NK-92 (cell line): ENCODE measurements around the gene KAT2A.

Experiments
- DNase-seq: peaks from one replicate; lab custom pipeline; 2025; ENCODE audit not compliant: unreplicated experiment; lab: John Stamatoyannopoulos, UW

KAT2A gene

GRCh38 chr17:42096360-42097111 lies 24.6 kb downstream of the KAT2A start:
- no peak for DNase-seq

GRCh38 chr17:42094375-42095069 lies 26.6 kb downstream of the KAT2A start:
- DNase-seq: no peak

- no peak for DNase-seq
Measured at GRCh38 chr17:42092939-42093338, 28.2 kb downstream of the KAT2A start.

- DNase-seq: no peak
Measured at GRCh38 chr17:42090964-42091790, 30.0 kb downstream of the KAT2A start.

GRCh38 chr17:42088736-42089135 lies 32.4 kb downstream of the KAT2A start:
- DNase-seq: no peak

- no peak for DNase-seq
Measured at GRCh38 chr17:42087736-42088705, 33.1 kb downstream of the KAT2A start.

GRCh38 chr17:42087042-42087701 lies 34.0 kb downstream of the KAT2A start:
- DNase-seq: no peak

GRCh38 chr17:42081516-42082129 lies 39.5 kb downstream of the KAT2A start:
- no peak for DNase-seq

DNA sequence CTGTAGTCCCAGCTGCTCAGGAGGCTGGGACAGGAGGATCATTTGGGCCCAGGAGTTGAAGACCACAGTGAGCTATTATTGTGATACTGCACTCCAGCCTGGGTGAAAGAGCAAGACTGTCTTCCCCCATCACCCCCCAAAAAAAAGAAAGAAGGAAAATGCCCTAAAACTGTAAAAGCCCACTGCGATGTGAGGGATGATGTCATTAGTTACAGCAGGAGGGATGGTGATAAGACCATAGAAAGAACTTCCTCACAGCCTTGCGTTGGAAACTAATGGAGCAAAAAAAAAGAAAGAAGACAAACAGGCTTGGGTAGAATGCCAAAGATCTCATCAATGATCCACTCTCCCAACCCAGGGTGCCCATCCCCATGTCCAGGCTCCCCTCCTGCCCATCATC lies 41.6 kb downstream of the KAT2A start:
- DNase-seq: no peak

- no peak for DNase-seq
Measured at GRCh38 chr17:42078396-42079043, 42.6 kb downstream of the KAT2A start.

GRCh38 chr17:42077755-42078154 lies 43.4 kb downstream of the KAT2A start:
- no peak for DNase-seq

GRCh38 chr17:42076797-42077559 lies 44.2 kb downstream of the KAT2A start:
- DNase-seq: no peak

GRCh38 chr17:42075789-42076188 lies 45.4 kb downstream of the KAT2A start:
- DNase-seq: no peak

DNA sequence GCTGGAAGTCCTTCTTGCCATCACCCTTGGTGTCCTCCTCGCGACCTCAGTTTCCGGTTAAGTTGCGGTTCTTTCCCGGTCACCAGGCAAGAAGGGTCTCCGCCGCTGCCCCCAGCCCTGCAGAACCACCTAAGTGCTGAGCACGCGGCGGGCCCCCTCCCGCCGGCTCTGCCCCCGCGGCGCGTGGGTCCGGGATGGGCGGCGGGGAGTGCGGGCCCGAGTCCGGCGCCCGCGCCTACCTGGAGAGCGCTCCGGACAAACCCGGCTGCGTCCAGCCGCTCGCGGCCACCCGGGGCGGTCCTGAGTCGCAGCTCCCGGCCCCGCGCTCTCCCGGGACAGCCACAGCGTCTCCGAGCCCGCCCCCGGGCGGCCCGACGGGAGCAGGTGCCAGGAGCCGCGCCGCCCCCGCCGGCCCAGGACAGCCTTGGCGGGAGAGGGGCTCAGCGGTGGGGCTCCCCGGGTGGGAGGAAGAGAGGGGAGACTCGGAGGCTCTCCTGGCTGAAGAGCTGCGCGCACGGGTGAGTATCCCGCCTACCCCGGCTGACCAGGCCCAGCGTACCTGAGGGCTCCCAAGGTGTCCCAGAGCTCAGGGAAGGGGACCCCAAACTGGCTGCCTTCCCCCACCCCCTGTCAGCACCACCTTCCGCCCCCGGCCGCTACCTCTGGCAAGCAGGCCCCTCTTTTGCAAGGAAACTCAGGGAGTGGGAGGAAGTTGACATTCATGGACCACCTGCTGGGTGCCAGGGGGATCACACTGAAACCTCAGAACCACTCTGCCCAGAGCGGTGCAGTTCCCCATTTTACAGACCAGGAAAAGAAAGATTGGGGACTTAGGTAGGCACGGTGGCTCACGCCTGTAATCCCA lies 48.6 kb downstream of the KAT2A start:
- no peak for DNase-seq

GRCh38 chr17:42071810-42072209 lies 49.4 kb downstream of the KAT2A start:
- no peak for DNase-seq

DNA sequence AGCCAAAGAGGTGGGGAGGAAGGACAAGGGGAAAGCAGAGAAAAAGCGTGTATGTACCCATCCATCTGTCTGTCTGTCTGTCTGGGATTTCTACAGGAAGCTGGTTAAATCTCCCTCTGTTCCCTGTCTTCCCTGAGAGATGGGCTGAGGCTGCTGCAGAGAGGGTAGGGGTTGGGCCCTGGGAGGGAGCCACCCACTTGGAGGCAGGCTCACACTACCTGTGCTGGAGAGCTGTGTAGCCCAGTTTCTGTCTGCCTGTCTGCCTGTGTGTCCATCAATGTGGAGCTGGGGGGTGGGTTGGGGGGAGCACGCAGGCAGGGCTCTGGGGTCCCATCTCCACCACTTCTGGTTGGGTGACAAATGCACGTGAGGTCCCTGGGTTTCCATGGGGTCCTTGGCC lies 52.2 kb downstream of the KAT2A start:
- DNase-seq: no peak

DNA sequence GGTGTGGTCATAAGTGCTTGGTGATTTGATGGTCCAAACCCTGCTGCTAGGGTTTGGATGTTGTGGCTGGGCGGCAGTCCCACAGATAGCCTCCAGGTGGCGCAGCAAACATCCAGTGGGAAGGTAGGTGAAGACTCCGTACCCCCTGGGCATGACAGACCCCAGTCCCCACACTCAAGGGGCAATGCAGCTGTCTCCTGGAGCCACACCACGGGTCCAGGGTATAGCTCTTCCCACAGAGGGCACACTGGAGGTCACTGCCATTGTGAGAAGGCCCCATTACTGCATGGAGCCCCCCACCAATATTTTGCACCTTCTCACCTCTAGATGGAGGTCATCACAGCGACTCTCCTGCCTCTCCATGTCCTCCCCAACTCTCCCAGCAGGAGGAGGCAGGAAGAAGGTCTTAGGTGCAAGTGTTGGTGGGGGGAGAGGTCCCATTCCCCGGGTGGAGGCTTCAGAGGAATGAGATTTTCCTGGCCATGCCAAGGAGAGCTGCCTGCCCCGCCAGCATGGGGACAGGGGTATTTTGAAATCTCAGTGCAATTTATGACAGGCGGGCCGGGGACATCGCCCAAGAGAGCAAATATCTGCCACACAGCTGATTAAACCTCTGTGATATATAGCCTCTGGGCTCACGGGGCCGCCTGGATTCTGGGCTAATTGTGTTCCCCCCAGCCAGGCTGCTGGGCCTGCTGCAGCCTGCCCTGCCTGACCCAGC lies 53.6 kb downstream of the KAT2A start:
- DNase-seq: no peak
